Activated CD4-positive, alpha-beta T cell treated with anti-CD3 and anti-CD28 coated beads for 24 hours (primary cell): ENCODE data around the gene DRG2.

Experiments
- DNase-seq, 2 donors: peaks; one replicate each; pipeline ENCODE4 v3.0.0-alpha.2; 2020; ENCODE audit warnings: low read depth in 2 of 2

Gene DRG2, protein sequence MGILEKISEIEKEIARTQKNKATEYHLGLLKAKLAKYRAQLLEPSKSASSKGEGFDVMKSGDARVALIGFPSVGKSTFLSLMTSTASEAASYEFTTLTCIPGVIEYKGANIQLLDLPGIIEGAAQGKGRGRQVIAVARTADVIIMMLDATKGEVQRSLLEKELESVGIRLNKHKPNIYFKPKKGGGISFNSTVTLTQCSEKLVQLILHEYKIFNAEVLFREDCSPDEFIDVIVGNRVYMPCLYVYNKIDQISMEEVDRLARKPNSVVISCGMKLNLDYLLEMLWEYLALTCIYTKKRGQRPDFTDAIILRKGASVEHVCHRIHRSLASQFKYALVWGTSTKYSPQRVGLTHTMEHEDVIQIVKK

GRCh38 chr17:18087610-18088491, at the start of gene DRG2:
Gene DRG2 (plus strand): TSS chr17:18087948. CDS start chr17:18088024, 76 bp downstream.
- DNase-seq, result peak; percentile 81 to 90

DNA sequence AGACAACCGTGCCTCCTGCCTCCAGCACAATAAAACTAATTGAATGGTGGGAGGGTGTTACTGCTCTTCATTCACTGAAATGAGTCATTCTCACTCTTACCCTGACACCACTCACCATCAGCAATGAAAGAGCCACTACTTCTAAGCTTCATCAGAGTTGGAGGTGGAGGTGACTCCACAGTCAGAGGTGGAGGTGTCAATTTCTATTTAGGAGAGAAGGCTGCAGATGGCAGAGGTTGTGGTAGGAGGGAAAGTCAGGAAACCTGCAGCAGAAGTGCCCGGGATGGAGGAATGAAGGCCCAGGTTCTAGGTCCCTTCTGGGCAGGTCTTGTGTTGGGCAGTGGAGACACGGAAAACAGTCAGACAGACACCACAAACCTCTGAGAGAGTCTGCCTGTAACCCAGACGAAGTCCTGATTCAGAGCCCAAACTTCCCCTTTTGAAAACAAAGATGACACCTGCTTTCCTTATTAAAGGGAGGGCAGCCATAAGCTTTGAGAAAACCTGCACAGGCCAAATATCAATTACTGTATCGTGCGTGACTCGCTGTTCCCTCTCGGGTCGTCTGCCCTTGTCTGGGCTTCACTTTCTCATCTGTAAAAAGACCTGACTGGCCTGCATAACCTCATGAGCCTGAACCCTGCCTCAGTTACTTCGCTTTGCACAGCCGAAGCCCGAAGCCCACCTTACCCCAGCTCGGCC, 49.4 kb upstream of the DRG2 start:
- peak in 1 of 2 donors; percentile 6 for DNase-seq

DNA sequence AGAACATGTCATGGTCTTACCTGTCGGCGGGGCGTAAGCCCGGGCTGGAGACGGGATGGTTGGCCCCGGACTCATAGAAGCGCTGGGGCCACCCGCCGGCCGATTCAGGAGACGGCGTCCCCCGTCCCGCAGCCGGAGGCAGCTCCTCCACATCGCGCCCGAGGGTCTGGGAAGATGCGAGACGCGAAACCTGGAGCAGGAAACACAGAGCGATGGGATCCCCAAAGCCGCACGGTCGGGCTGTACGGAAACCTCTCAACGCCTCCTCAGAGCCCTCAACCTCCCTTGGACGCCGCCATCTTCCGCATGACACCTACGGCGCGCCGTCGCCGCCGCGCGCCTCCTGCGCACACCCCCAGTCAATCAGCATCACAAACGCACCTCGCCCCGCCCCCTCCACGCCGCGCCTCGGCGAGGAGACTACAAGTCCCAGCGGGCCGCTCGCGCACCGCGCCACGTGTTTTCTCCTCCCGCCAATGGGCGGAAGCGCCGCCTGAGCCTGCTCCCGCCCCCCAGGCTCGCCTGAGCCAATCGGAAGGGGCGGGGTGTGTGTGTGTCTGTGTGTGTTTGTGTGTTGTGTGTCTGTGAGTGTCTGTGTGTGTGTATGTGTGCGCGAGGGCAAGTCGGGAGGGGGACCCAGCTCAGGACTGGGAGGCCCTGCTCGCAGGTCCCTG, 48.8 kb upstream of the DRG2 start, which contains the start of the genes ATPAF2 and GID4:
TSS of gene ATPAF2 (minus strand) at position 308 of the 674 bp plus-strand sequence. CDS start at position 153, 155 bp downstream.
TSS of gene GID4 (plus strand) at position 548 of the 674 bp plus-strand sequence. CDS start at position 605, 57 bp downstream.
- DNase-seq, result peak; percentile 99 to 100

DNA sequence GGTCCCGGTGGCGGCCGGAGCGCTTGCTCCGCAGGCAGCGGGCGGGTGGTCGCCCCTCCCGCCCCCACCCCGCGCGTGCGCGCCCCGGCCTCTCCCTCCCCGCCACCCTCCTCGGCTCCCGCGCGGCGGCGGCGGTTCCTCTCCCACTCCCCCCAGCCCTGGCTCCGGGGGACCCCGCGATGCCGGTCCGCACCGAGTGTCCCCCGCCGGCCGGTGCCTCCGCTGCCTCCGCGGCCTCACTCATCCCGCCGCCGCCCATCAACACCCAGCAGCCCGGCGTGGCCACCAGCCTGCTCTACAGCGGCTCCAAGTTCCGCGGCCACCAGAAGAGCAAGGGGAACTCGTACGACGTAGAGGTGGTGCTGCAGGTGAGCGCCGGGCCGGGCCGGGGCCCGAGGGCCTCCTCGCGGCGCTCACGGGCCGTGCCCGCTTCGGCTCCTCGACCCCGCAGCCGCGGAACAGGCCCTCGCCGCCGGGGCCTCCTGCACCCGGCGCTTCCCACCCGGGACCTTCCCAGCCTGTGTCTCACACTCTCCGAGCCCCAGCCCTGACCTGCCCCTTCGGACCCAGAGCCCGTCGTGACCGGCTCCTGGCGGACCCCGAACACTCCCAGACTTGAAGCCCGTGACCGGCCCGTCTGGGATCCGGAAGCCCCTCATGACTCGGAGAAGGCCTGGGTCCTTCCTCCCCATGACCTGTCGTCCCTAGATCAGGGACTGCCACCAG, 48.0 kb upstream of the DRG2 start:
- DNase-seq, result no peak

DNA sequence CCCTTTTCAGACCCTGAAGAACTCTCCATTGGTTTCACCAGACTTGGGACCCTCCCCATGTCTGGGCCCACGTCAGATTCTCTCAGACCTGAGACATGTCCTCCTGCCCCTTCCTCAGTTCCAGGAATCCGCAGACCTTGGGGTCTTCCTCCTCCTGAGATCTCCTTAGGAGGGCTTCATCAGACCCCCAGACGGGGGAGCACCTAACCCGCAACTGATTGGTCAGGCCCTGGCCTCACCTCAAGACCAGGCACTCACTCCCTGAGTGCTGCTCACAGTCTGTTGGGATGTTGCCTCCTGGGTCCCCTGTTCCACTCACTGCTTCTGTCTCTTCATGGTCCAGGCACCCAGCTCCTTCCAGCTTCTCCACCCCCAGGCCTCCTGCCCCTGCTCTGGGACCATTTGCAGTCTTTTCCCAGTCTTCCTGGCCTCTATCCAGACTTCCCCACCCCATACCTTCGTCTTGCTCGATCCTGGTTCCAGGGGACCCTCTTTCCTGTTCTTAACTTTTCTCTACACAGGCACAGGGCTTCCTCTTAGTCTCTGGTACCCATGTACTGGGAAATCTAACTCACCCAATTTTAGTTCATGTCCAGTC, 47.4 kb upstream of the DRG2 start:
- no peak for DNase-seq

GRCh38 chr17:18041776-18042175, 46.0 kb upstream of the DRG2 start:
- DNase-seq, result no peak

DNA sequence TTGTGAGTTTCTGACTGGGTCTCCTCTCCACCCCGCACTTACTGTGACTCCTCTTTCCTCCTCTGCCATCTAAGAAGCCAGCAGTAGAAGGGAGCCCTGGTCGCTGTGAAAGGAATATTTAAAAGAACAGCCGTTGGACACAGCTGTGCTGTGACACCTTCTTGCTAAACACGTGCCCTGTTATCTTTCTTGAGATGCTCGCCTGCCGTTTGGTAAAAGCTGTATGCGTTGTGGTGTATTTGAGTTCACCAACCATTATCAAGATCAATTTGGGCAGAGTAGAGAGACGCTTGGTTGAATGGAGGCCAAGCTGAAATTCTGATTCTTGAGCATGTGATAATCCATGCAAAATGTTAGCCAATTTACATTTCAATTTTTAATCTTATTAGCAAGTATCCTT, 44.8 kb upstream of the DRG2 start:
- no peak for DNase-seq

DNA sequence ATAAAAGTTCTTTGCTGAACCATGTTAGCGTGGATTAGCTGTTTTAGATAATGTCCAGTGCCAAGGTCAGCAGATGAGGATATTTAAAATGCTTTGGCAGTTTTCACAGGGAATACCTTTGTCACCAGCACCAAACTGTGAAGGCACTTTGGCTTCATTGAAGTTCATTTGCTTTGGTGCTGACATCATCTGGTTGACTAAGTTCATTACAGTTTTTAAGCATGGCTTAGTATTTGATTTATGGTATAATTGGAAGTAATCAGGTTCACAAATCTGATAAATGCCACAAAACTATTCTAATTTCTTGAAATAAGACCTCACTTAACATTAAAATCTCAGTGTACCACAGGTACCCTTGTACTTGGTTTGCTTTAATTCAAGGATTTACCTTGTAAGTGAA, 44.3 kb upstream of the DRG2 start:
- no peak for DNase-seq

DNA sequence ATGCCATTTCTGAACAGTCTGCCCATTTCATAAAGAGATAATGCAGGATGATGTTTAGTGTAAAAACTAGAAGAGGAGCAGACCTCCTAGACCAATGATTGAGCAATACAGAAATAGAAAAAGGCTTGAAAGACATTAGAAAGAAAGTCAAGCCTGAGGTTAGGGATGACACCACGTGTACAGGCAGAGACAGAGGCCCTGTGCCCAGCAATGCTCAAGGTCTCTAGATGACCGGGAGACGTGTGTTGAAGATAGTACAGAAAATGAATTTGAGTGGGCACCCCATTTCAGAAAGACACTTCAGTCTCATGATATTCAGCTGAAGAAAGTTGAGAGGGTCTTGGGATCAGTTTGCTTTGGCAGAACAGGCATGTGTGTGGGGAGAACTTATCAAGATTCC, 43.1 kb upstream of the DRG2 start:
- DNase-seq, result no peak

DNA sequence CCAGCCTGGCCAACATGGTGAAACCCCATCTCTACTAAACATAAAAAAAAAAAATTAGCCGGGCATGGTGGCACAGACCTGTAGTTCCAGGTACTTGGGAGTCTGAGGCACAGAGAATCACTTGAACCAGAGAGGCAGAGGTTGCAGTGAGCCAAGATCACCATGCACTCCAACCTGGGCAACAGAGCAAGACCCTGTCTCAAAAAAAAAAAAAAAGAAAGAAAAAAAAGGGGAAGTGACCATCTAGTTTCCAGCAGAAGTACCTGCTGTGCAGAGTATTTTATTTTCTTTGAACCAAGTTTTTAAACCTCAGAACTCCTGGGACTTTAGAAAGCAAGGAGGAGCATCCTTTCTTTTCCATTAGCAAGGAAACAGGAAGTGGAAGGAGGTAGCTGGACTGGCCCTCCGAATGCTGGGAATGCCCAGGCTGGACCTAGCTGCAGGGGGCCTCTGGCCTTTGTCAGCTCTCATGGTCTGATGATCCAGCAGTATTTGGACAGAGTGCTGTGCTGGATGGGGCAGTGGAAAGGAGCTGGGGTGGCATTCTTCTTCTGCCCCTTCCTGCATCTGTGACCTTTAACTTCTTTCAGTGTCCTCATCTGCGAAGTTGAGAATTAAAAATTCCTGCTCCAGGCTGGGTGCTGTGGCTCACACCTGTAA, 41.9 kb upstream of the DRG2 start:
- DNase-seq, result no peak

DNA sequence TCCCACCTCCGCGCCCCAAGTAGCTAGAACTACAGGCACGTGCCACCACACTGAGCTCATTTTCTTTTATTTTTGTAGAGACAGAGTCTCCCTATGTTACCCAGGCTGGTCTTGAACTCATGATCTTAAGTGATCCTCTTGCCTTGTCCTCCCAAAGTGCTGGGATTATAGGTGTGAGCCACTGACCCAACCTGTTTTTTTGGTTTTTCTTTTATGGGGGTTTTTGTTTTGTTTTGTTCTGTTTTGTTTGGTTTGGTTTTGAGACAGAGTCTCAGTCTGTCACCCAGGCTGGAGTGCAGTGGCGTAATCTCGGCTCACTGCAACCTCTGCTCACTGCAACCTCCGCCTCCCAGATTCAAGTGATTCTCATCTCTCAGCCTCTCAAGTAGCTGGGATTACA, 32.2 kb upstream of the DRG2 start:
- DNase-seq, result no peak

GRCh38 chr17:18056214-18056613, 31.5 kb upstream of the DRG2 start:
- no peak for DNase-seq

DNA sequence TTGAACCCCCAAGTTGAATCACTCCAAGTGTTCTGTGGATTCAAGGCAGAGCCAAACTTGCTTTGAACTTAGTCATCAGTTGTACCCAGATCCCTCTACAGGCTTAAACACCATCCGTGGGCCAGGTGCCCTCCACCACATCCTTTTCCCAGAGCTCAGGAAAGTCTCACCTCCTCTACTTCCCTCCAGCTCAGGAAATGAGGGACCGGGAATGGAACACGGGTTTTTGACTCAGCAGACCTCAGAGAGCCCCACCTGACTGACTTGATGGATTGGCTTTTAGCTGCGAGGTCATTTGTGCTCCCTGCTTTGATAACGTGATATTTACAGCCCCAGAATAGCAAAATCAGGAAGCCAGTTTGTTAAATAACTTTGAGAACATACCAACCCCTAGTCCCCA, 28.5 kb upstream of the DRG2 start:
- no peak for DNase-seq

- DNase-seq, result no peak
Measured at GRCh38 chr17:18064053-18064452, 23.7 kb upstream of the DRG2 start.

GRCh38 chr17:18065546-18065945, 22.2 kb upstream of the DRG2 start:
- DNase-seq, result no peak

DNA sequence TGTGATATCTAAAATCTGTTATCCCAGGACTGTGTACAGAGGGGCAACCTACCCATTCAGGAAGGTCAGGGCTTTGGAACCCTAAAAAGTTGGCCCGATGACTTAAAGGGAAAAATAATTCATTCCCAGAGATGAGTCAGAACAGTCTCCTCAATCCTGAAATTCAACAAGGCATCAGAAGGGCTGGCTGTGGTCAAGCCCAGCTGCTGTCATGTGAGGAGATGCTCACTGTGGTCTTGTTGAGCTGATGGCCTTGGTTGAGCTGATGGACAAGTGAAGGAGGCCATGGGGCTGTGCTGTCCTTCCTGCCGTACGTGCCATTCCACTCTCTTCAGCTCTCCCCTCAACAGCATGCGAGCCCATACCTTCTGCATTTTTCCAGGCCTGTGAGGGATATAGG, 20.9 kb upstream of the DRG2 start:
- no peak for DNase-seq

DNA sequence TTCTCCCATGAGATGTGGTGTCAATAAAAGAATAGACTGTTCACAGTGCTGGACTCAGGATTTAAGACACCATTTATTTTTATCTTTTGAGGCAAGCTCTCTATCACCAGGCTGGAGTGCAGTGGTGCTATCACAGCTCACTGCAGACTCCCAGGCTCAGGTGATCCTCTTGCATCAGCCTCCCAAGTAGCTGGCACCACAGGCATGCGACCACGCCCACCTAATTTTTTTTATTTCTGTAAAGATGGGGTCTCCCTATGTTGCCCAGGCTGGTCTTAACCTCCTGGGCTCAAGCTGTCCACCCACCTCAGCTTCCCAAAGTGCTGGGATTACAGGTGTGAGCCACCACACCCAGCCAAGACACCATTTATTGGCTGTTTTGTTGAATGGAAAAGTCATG, 18.6 kb upstream of the DRG2 start:
- DNase-seq, result no peak

- DNase-seq, result no peak
Measured at GRCh38 chr17:18070861-18071340, 16.8 kb upstream of the DRG2 start.

DNA sequence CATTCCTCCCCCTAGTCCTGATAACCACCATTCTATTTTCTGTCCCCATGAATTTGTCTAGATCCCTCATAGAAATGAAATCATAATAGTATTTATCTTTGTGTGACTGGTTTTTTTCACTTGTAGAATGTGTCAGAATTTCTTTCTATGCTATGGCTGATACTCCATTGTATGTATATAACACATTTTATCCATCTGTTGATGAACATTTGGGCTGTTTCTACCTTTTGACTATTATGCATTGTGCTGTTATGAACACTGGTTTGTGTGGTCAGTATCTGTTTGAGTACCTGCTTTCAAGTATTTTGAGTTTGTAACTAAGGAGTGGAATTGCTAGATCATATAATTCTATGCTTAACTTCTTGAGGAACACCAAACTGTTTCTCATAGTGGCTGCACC, 16.0 kb upstream of the DRG2 start:
- DNase-seq, result no peak
